Testis (tissue), 3 donors: ENCODE results near the gene MRPL32. TPM values are rescaled to one million over a fixed set of nuclear protein-coding genes. Genes with fewer than 3 reads are reported as not detected.

Source experiments
- DNase-seq: peaks from one replicate; pipeline ENCODE4 v3.0.0-alpha.2; 2019
- H3K27ac ChIP-seq, 2 donors: fragments of 200-600 bp; sonication (generic); one replicate each; pipeline ENCODE4 v1.5.1; 2019
- H3K27me3 ChIP-seq: fragments of 200-600 bp; sonication (generic); one replicate; pipeline ENCODE4 v1.5.1; 2019
- H3K36me3 ChIP-seq: fragments of 200-600 bp; sonication (generic); one replicate; pipeline ENCODE4 v1.5.1; 2017; ENCODE audit warnings: low read depth; ENCODE audit errors: missing control alignments
- H3K4me1 ChIP-seq: fragments of 200-600 bp; sonication (generic); one replicate; pipeline ENCODE4 v1.5.1; 2019
- H3K4me3 ChIP-seq, 2 donors: fragments of 200-600 bp; sonication (generic); one replicate each; pipeline ENCODE4 v1.5.1; 2017 to 2019
- H3K9me3 ChIP-seq: fragments of 200-600 bp; sonication (generic); one replicate; pipeline ENCODE4 v1.5.1; 2017
- POLR2A ChIP-seq: fragments of 450-650 bp; IDR thresholded peaks from one replicate; pipeline ENCODE4 v1.6.1; 2017; ENCODE audit warnings: antibody characterized with exemption, mild to moderate bottlenecking, moderate library complexity
- WGBS, 2 donors: methylation state at CpG; one replicate each; pipeline ENCODE4 v1.1.5; 2018; 5-methylcytosine and 5-hydroxymethylcytosine counted together
- intact Hi-C: fragments of 100-400 bp; cut with DNase I; formaldehyde crosslinking; loops from one replicate; pipeline ENCODE4 v1.15.1; 2023; ENCODE audit warnings: low total_unique reads
- polyA plus RNA-seq: library from polyadenylated mRNA; stranded (reverse); fragments of 350-450 nt; fragmentation: Illumina TruSeq; extraction: RNeasy Lipid Tissue Mini Kit (QIAGEN cat#74804); gene quantifications from one replicate; pipeline ENCODE4 v1.2.3, GENCODE V29; 2014; ENCODE audit warnings: low read depth, low replicate concordance; ENCODE audit not compliant: insufficient read depth
- total RNA-seq, 2 donors: library from RNA; depleted of rRNA; stranded (reverse); fragments of >200 nt; gene quantifications; one replicate each; pipeline ENCODE4 v1.2.3, GENCODE V29; 2016
- TF ChIP-seq, protein P1 (sequence below), 3 experiments: fragments of 450-650 bp in 2 of 3; fragments of 200-600 bp in 1 of 3; sonication (generic) in 1 of 3; IDR thresholded peaks; one replicate each; pipeline ENCODE4 v1.5.1; 2016 to 2019; ENCODE audit warnings: antibody characterized with exemption in 3 of 3, mild to moderate bottlenecking in 2 of 3, moderate library complexity in 1 of 3

The MRPL32 gene
- total and polyA plus RNA-seq, 3 donors from 2014 or later, result 46.9 to 56.8 (median 50.1) TPM

DNA sequence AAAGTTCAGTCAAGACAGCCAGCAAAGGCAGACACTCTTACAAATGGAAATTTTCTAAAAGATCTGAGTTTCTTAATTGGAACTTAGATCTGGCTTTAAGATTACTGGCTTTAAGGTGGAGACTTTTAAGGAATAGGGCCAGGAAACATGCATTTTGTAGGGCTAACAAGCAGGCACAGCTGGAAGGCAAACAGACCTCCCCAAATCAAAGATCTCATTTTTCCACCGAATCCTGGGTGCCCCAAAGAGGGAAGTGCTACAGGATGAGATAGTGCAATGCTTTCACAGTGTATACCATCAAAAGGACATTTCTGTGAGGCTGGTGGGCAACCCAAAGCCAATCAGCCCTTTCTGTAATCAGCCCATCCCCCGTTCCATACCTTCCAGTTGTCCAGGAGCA is 27.4 kb downstream of the MRPL32 start:
- WGBS, 2 donors, result 91 to 92% methylated on average over 2 of the region's 2 CpGs
- no peak for DNase-seq
- Histone ChIP-seq H3K4me3 (no peak overlapping the region), H3K4me1 (no peaks in the 10 kb centered on the region), H3K9me3 (no peaks in the 10 kb centered on the region), H3K27ac (no peak overlapping the region), H3K36me3 (no peaks in the 10 kb centered on the region), H3K27me3 (no peaks in the 10 kb centered on the region)
- intact Hi-C loops, result no loop called here
- TF ChIP-seq, protein P1, sequence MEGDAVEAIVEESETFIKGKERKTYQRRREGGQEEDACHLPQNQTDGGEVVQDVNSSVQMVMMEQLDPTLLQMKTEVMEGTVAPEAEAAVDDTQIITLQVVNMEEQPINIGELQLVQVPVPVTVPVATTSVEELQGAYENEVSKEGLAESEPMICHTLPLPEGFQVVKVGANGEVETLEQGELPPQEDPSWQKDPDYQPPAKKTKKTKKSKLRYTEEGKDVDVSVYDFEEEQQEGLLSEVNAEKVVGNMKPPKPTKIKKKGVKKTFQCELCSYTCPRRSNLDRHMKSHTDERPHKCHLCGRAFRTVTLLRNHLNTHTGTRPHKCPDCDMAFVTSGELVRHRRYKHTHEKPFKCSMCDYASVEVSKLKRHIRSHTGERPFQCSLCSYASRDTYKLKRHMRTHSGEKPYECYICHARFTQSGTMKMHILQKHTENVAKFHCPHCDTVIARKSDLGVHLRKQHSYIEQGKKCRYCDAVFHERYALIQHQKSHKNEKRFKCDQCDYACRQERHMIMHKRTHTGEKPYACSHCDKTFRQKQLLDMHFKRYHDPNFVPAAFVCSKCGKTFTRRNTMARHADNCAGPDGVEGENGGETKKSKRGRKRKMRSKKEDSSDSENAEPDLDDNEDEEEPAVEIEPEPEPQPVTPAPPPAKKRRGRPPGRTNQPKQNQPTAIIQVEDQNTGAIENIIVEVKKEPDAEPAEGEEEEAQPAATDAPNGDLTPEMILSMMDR (IDR thresholded peaks at IDR 0.05), result no peak
- no peak for TF ChIP-seq POLR2A

DNA sequence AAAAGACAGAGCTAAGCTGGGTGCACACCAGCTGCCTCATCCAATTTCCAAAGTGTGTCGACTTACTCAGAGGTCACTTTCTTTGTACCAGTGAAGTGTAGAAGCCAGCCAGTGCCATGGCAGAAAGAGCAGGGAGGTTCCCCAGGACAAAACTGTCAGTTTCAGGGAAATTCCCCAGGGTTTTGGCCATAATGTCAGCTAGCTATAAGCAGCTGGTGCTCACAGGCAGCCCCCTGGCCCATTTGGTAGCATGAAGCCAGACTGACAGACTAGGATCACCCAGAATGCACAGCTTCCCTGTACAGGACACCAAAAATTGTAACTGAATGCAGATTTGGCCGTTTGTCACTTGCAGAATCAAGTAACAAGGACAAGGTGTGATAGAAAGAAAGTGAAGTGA is 28.6 kb downstream of the MRPL32 start:
- intact Hi-C loops, result no loop called here
- TF ChIP-seq, protein P1 (IDR thresholded peaks at IDR 0.05), result no peak
- TF ChIP-seq POLR2A, result no peak
- H3K36me3 ChIP-seq, result no peaks in the 10 kb centered on the region
- DNase-seq, result no peak
- H3K27ac ChIP-seq, result no peak overlapping the region
- no peaks in the 10 kb centered on the region for H3K4me1 ChIP-seq
- 77 to 90% methylated on average over 2 of the region's 2 CpGs for WGBS, 2 donors
- no peaks in the 10 kb centered on the region for H3K9me3 ChIP-seq
- H3K27me3 ChIP-seq, result no peaks in the 10 kb centered on the region
- H3K4me3 ChIP-seq, result no peak overlapping the region

DNA sequence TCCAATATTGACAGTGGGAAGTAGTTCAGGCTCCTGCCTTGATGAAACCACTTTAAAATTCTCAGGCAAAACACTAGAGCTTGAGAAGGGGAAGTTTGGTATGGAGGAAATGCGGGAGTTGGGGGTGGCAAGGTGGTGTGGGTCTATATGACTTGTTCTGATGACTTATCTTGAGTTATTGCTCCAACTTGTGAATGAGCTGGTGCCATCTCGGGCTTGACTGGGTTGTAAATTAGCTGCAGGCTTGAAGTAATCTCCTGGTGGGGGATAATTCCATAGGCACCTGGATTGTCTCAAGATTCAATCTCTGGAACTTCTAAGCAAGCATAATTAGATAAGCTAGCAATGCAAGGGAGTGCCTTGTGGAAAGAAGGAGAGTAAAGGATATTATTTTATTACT is 29.0 kb downstream of the MRPL32 start:
- intact Hi-C loops, result no loop called here
- Histone ChIP-seq H3K4me1 (no peaks in the 10 kb centered on the region), H3K36me3 (no peaks in the 10 kb centered on the region), H3K27me3 (no peaks in the 10 kb centered on the region), H3K27ac (no peak overlapping the region), H3K4me3 (no peak overlapping the region), H3K9me3 (no peaks in the 10 kb centered on the region)
- no peak for DNase-seq
- TF ChIP-seq, protein P1 (IDR thresholded peaks at IDR 0.05), result no peak
- no peak for TF ChIP-seq POLR2A
- 77 to 78% methylated on average over 2 of the region's 2 CpGs for WGBS, 2 donors

DNA sequence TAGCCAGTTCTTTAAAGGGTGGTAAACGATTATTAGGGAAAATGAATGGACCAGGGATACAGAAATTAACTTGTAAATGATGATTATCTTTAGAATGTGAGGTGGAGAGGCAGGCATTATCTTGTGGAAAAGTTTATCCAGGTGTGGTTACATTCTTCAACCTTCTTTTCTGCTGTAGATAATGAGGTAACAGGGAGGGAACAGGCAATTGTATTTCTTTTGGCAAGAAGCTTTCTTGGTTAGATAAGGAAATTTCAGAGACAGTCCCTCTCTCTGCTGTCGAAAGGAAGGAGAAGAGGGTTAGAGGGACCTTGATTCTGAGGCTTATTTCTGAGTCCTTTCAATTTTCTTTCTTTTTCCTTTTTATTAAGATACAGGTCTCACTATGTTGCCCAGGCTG is 32.1 kb downstream of the MRPL32 start:
- Histone ChIP-seq H3K27me3 (no peaks in the 10 kb centered on the region), H3K36me3 (no peaks in the 10 kb centered on the region), H3K27ac (no peak overlapping the region), H3K4me1 (no peaks in the 10 kb centered on the region), H3K9me3 (no peaks in the 10 kb centered on the region), H3K4me3 (no peak overlapping the region)
- DNase-seq, result no peak
- 35 to 50% methylated on average over 2 of the region's 2 CpGs for WGBS, 2 donors
- intact Hi-C loops, result no loop called here
- no peak for TF ChIP-seq POLR2A
- TF ChIP-seq, protein P1 (IDR thresholded peaks at IDR 0.05), result no peak
